Activated T-helper 1 cell treated with anti-CD3 and anti-CD28 coated beads, Interleukin-2, amount 50 U/mL, for 16 hours (primary cell): ENCODE data around the gene SYT3.

Experiments
- DNase-seq, 2 donors: peaks; one replicate each; pipeline ENCODE4 v3.0.0-alpha.2; 2020; ENCODE audit warnings: low read depth in 1 of 2, low spot score in 1 of 2

The SYT3 gene

GRCh38 chr19:50639121-50640112 is at the start of gene SYT3:
SYT3 (minus strand) TSS chr19:50639881; CDS start chr19:50637411, 2,470 bp downstream.
- no peak for DNase-seq

GRCh38 chr19:50688766-50689165 is 49.1 kb upstream of the SYT3 start:
- DNase-seq, result no peak

- DNase-seq, result no peak
Observed at GRCh38 chr19:50686310-50687032, 46.8 kb upstream of the SYT3 start.

DNA sequence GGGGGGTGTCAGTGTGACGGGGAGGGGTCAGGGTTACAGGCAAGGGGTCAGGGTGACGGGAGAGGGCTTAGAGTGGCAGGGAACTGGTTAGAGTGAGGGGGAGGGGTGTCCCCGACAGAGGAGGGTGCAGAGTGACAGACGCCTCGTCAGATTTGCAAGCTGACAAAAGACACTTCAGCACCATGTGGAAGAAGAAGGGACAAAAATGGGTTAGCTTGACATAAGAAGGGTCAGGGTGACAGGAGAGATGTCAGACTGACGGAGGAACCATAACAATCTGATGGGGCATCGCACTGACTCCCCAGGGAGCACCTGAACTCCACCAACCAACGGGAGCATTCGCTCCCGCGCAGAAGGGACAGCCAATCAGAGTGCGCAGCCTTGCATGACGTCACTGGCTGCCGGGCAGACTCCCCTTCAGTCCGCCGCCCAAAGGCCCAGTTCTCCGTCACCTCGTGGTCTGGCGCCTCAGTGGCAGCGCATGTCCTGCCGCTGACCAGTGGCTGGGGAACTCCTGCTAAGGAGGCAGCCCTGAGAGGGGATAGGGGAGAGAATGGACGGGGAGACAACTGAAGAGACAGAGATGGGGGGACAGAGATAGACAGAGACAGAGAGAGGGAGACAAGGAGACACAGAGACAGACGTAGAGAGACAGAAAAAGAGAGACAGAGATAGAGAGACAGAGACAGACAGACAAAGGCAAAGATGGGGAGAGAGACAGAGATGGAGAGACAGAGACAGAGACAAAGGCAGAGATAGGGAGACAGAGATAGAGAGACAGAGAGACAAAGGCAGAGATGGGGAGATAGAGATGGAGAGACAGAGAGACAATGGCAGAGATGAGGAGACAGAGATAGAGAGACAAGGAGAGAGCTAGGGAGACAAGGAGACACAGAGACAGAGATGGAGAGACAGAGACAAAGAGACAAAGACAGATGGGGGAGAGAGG is 39.8 kb upstream of the SYT3 start:
- DNase-seq, result peak; percentile 24 to 52

GRCh38 chr19:50678323-50678722 is 38.6 kb upstream of the SYT3 start:
- no peak for DNase-seq

- DNase-seq, result no peak
Observed at GRCh38 chr19:50677636-50678035, 38.0 kb upstream of the SYT3 start.

- no peak for DNase-seq
Observed at GRCh38 chr19:50676625-50677197, 37.0 kb upstream of the SYT3 start.

- no peak for DNase-seq
Observed at GRCh38 chr19:50673118-50673517, 33.4 kb upstream of the SYT3 start.

GRCh38 chr19:50670102-50670380 is 30.4 kb upstream of the SYT3 start:
- no peak for DNase-seq

- no peak for DNase-seq
Observed at GRCh38 chr19:50669302-50670101, 29.8 kb upstream of the SYT3 start.

DNA sequence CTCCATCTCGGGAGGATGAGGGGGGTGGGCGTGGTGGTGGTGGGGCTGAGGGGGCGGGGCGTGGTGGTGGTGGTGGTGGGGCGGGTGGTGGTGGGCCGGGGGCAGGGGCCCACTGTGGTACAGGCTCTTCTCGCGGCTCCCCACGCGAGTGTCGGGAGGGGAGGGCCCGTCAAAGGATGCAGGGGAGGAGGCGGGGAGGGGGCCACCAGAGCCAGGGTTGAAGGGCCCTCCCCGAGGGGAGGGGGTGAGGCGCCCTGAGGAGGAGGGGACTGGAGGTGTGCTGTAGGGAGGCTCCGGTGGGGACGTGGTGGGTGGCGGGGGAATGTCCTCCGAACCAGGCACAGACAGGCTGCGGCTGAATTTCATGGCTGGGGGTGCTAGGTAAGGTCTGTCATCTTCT is 29.2 kb upstream of the SYT3 start:
- no peak for DNase-seq

GRCh38 chr19:50668416-50668815 is 28.7 kb upstream of the SYT3 start:
- DNase-seq, result no peak

DNA sequence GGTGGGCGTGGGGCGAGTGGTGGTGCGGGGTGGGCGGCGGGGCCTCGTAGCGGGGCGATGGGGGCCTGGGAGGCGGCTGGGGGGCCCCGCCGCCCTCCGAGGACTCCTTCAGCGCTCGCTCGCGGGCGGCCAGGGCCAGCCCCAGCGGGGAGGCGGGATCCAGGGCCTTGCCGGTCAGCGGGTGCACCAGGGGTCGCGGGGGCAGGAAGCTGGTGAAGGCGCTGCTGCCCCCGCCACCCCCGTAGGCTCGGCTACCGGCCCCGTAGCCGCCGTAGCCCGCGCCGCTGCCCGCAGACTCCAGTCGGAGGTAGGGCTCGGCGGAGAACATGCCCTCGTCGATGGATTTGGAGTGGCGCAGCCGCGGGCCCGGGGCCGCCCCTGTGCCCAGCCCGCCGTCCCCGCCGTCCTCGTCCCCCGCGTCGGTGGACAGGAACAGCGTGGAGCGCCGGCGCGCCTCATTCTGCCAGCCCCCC is 28.1 kb upstream of the SYT3 start:
- DNase-seq, result no peak

DNA sequence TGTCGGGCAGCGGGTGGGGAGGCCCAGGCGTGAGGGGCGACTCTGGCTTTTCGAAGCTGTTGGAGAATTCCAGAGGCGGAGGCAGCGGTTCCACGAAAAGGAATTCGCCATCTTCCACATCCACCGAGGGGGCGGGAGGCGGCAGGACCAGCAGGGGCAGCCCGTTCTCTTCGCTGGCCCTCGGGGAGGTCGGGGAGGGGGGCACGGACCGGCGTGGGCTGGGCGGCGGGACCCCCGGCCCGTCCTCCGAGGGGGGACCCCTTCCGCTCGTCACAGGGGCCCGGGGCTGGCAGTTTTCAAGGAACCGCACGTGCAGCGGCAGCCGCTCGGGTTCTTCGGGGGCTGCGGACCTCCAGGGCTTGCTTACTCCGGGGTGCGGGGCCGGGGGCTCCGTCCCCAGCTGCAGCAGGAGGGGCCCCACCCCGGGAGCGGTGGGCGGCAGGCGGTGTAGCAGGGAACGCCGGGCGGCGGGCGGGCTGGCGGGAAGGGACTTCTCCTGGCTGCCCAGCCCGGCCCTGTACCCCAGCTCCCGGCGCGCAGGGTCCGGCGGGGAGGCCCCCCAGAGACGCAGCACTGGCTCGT is 27.6 kb upstream of the SYT3 start:
- no peak for DNase-seq

DNA sequence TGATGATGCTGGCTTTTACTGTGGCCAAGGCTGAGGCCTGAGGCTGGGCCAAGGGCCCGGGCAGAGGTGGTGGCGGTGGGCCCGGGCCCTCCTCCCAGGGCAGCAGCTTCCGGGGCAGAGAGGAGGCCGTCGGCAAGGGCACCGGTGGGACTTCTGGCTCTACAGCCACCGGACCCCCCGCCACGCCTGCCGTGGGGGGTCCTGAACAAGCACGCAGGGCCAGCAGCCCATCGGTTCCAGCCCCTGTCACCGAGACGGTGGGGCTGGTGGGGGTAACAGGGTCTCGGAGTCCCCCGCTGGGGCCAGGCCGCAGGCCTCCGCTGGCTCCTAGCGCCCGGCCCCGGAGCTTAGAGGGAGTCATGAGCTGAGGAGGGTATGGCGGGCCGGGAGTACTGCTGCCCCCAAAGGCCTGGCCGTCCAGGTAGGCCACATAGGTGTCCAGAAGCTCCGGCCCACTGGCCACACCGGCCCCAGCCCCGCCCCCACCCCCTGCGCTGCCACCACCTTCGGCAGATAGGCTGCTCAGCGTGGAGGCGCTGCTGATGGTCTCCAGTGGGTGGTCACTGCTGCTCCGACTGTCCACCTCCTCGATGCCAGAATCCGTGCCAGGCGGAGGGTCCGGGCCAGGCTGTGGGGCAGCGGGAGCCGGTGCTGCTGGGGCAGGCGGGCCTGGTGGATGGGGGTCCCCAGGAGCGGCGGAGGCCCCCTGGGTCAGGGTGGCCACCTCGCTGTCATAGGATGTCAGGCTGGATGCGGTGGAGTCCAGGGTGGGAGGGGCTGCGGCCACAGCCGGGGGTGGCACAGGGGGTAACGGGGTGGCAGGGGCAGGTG is 26.9 kb upstream of the SYT3 start:
- DNase-seq, result no peak

- DNase-seq, result no peak
Observed at GRCh38 chr19:50664204-50664603, 24.5 kb upstream of the SYT3 start.

DNA sequence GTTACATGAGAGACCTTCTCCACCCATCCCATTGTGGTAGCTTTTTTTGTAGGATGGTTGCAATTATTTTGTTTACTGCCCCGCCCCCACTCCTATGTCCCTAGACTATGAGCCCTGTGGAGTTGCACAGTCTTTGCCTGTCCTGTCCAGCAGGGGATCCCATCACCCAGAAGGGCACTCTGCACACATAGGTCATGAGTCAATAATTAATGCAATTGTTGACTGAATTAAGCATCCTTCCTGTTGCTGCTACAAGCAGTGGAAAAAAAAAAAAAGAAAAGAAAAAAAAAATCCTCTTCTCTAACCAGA is 23.8 kb upstream of the SYT3 start:
- DNase-seq, result no peak

- DNase-seq, result no peak
Observed at GRCh38 chr19:50662651-50663481, 23.2 kb upstream of the SYT3 start.
